K562 (cell line): ENCODE data around the gene RPL14. TPM values are rescaled to one million over a fixed set of nuclear protein-coding genes. Genes with fewer than 3 reads are reported as not detected.
A peak's percentile ranks its signal among the peaks of the same experiment; 100 is the strongest.

ENCODE experiments used
- ARID2 ChIP-seq: fragments of 450-650 bp; IDR thresholded peaks from 2 replicates; pipeline ENCODE4 v1.6.1; 2017; ENCODE audit warnings: antibody characterized with exemption, mild to moderate bottlenecking
- DDX20 ChIP-seq: fragments of 450-650 bp; IDR thresholded peaks from 2 replicates; pipeline ENCODE4 v1.6.1; 2016; ENCODE audit warnings: missing genetic modification characterization, low read depth, mild to moderate bottlenecking, missing compliant biosample characterization, moderate library complexity
- ELK1 ChIP-seq: sonication (generic); formaldehyde crosslinking; IDR thresholded peaks from 2 replicates; pipeline ENCODE4 v1.8.1; 2022; ENCODE audit warnings: missing genetic modification reagents
- EP400 ChIP-seq: fragments of 450-650 bp; IDR thresholded peaks from 2 replicates; pipeline ENCODE4 v1.6.1; 2017; ENCODE audit warnings: antibody characterized with exemption, mild to moderate bottlenecking, moderate library complexity
- FOXJ2 ChIP-seq: fragments of 200-800 bp; sonication (Bioruptor generic); IDR thresholded peaks from 2 replicates; pipeline ENCODE4 v1.6.1; 2016; ENCODE audit warnings: missing genetic modification characterization, missing compliant biosample characterization
- GTF2B ChIP-seq: IDR thresholded peaks from 2 replicates; pipeline ENCODE4 v1.6.1; 2011; ENCODE audit not compliant: insufficient read length; ENCODE audit errors: extremely low read depth
- MXD1 ChIP-seq: fragments of 250-450 bp; sonication (Bioruptor Pico); IDR thresholded peaks from 2 replicates; pipeline ENCODE4 v1.8.0; 2021; ENCODE audit warnings: borderline replicate concordance, mild to moderate bottlenecking, moderate library complexity; ENCODE audit not compliant: poor library complexity, severe bottlenecking
- NR2F6 ChIP-seq: fragments of 450-650 bp; formaldehyde crosslinking; IDR thresholded peaks from 2 replicates; pipeline ENCODE4 v1.4.0; 2020; ENCODE audit warnings: mild to moderate bottlenecking
- PHB ChIP-seq: fragments of 250-450 bp; sonication (Bioruptor Pico); IDR thresholded peaks from 2 replicates; pipeline ENCODE4 v1.5.0; 2021
- RBM17 ChIP-seq: fragments of 200-400 bp; formaldehyde crosslinking; IDR thresholded peaks from 2 replicates; pipeline ENCODE4 v1.6.1; 2017; ENCODE audit warnings: low read depth, mild to moderate bottlenecking, low read length, borderline replicate concordance
- SIN3A ChIP-seq, 2 experiments: fragments of 150-350 bp in 1 of 2; IDR thresholded peaks; 2 replicates each; pipeline ENCODE4 v1.6.1; 2011 to 2016; ENCODE audit warnings: borderline replicate concordance in 2 of 2, low read depth in 2 of 2, low read length in 2 of 2, mild to moderate bottlenecking in 2 of 2, moderate library complexity in 2 of 2; ENCODE audit not compliant: control insufficient read depth in 1 of 2
- SMARCC2 ChIP-seq: fragments of 450-650 bp; IDR thresholded peaks from 2 replicates; pipeline ENCODE4 v1.6.1; 2017; ENCODE audit warnings: antibody characterized with exemption, moderate library complexity, mild to moderate bottlenecking, low read depth
- STAT6 ChIP-seq: sonication (generic); formaldehyde crosslinking; IDR thresholded peaks from 2 replicates; pipeline ENCODE4 v1.8.1; 2023; ENCODE audit warnings: mild to moderate bottlenecking, missing genetic modification reagents
- VEZF1 ChIP-seq: fragments of 200-800 bp; sonication (Bioruptor generic); IDR thresholded peaks from 2 replicates; pipeline ENCODE4 v1.6.1; 2017; ENCODE audit warnings: missing genetic modification characterization, missing compliant biosample characterization
- ZNF23 ChIP-seq: fragments of 250-450 bp; sonication (Bioruptor Pico); IDR thresholded peaks from 2 replicates; pipeline ENCODE4 v1.4.0; 2020; ENCODE audit warnings: mild to moderate bottlenecking
- ZNF3 ChIP-seq: fragments of 250-450 bp; sonication (Bioruptor Pico); IDR thresholded peaks from 2 replicates; pipeline ENCODE4 v1.5.0; 2021; ENCODE audit warnings: mild to moderate bottlenecking, moderate library complexity
- ZNF395 ChIP-seq: fragments of 200-800 bp; sonication (Bioruptor generic); IDR thresholded peaks from 2 replicates; pipeline ENCODE4 v1.6.1; 2017; ENCODE audit warnings: missing genetic modification characterization, missing compliant biosample characterization
- ZNF445 ChIP-seq: fragments of 250-450 bp; sonication (Bioruptor Pico); IDR thresholded peaks from 2 replicates; pipeline ENCODE4 v1.4.0; 2020; ENCODE audit warnings: low read depth, mild to moderate bottlenecking, moderate library complexity
- polyA plus RNA-seq, 8 experiments: library from polyadenylated mRNA; depleted of rRNA in 4 of 8; stranded (reverse) in 5 of 8; unstranded in 3 of 8; fragments of >200 nt; fragmentation: Nextera tagmentation in 2 of 8; fragmentation: Illumina TruSeq in 1 of 8; extraction: Ambion mirVana in 2 of 8; extraction: Trizol in 1 of 8; gene quantifications; 2 replicates each; pipeline versions ENCODE4 v1.2.1 to v1.2.3, GENCODE V29; 2011 to 2014; ENCODE audit warnings: inconsistent platforms in 1 of 8, missing spikeins in 1 of 8
- total RNA-seq, 7 experiments: library from RNA; depleted of rRNA in 6 of 7; stranded (reverse); fragments of >200 nt in 6 of 7; fragmentation: Illumina TruSeq in 2 of 7; extraction: Trizol in 2 of 7; gene quantifications; 2 replicates each; pipeline versions ENCODE4 v1.2.1 to v1.2.3, GENCODE V29; 2011 to 2021; ENCODE audit warnings: low replicate concordance in 1 of 7

RPL14 gene
- total and polyA plus RNA-seq, 9 of the 15 experiments (the other 6 are each of a cell fraction or from before 2014, with no cell fraction given), result 851 to 4,649 (median 2,133) TPM

- TF ChIP-seq SMARCC2 (no peak), ELK1 (CRISPR knock-in tag) (no peak), VEZF1 (CRISPR knock-in tag) (no peak), ZNF3 (CRISPR knock-in tag) (no peak), FOXJ2 (tag) (no peak), RBM17 (no peak), STAT6 (CRISPR knock-in tag) (no peak), ZNF395 (CRISPR knock-in tag) (peak; percentile 20; the same call in 1 of the 2 replicates), GTF2B (peak; percentile 77), PHB (CRISPR knock-in tag) (peak; percentile 25; the same call in 1 of the 2 replicates), ZNF23 (CRISPR knock-in tag) (no peak), ARID2 (0 out of 2 replicates have a peak, but pooled peaks have one; percentile 17), EP400 (peak; percentile 99), NR2F6 (no peak), DDX20 (tag) (no peak), MXD1 (peak; percentile 67), ZNF445 (no peak), SIN3A (IDR thresholded peaks at IDR 0.05; ENCODE audit: borderline replicate concordance in 2 of 2, control insufficient read depth in 1 of 2, low read depth in 2 of 2, low read length in 2 of 2) (peak in 1 of 2 experiments; percentile 93; a peak in 2 of 4 replicates)
Observed at GRCh38 chr3:40456940-40457823, at the start of gene RPL14 (continued).
